ENCODE measurements around the gene NOC3L.

GRCh38 chr10:94370501-94370900 lies 7.8 kb upstream of the NOC3L start:
- TF ChIP-seq CTCF (IDR thresholded peaks at IDR 0.05; ENCODE audit: extremely low read depth in 1 of 2, insufficient read depth in 1 of 2, low read depth in 1 of 2, low read length in 2 of 2) (no peak), MAX (IDR thresholded peaks at IDR 0.05; ENCODE audit: insufficient read depth, insufficient read length) (no peak), POLR2AphosphoS5 (IDR thresholded peaks at IDR 0.05; ENCODE audit: insufficient read depth, low read depth, low read length) (no peak), POLR2A (IDR thresholded peaks at IDR 0.05; ENCODE audit: low read depth, low read length) (no peak), EZH2 (IDR thresholded peaks at IDR 0.05; ENCODE audit: borderline replicate concordance, low read depth, low read length, severe bottlenecking) (no peak)

All from endothelial cell of umbilical vein (primary cell).